MM.1S (cell line): ENCODE results near the gene CPD.

Source experiments
- DNase-seq: peaks from one replicate; pipeline ENCODE4 v3.0.0-alpha.2; 2015
- H2AFZ ChIP-seq: fragments of 300-600 bp; sonication (generic); 2 replicates; pipeline ENCODE4 v1.6.0; 2016; ENCODE audit warnings: antibody characterized with exemption, low read length
- H3F3A ChIP-seq: fragments of 300-600 bp; sonication (generic); 2 replicates; pipeline ENCODE4 v1.6.1; 2016; ENCODE audit warnings: mild to moderate bottlenecking, antibody characterized with exemption, low read length, moderate library complexity, mixed read lengths; ENCODE audit not compliant: insufficient read depth
- H3K27ac ChIP-seq: fragments of 300-600 bp; sonication (generic); 2 replicates; pipeline ENCODE4 v1.5.1; 2016; ENCODE audit warnings: mild to moderate bottlenecking, low read length
- H3K27me3 ChIP-seq: fragments of 300-600 bp; sonication (generic); replicated peaks from 2 replicates; pipeline ENCODE4 v1.6.0; 2016; ENCODE audit warnings: low read length; ENCODE audit not compliant: insufficient read depth
- H3K36me3 ChIP-seq: fragments of 300-600 bp; sonication (generic); replicated peaks from 2 replicates; pipeline ENCODE4 v1.6.1; 2016; ENCODE audit warnings: mild to moderate bottlenecking, low read length, mixed read lengths; ENCODE audit not compliant: insufficient read depth
- H3K4me1 ChIP-seq: fragments of 300-600 bp; sonication (generic); 2 replicates; pipeline ENCODE4 v1.6.1; 2016; ENCODE audit warnings: low read length, mixed read lengths
- H3K4me2 ChIP-seq: fragments of 300-600 bp; sonication (generic); 2 replicates; pipeline ENCODE4 v1.6.0; 2016; ENCODE audit warnings: low read depth, low read length
- H3K4me3 ChIP-seq: fragments of 300-600 bp; sonication (generic); 2 replicates; pipeline ENCODE4 v1.5.1; 2016; ENCODE audit warnings: low read length, mixed read lengths
- H3K79me2 ChIP-seq: fragments of 300-600 bp; sonication (generic); 2 replicates; pipeline ENCODE4 v1.6.1; 2016; ENCODE audit warnings: mixed run types, low read length, mixed read lengths
- H3K9ac ChIP-seq: fragments of 300-600 bp; sonication (generic); 2 replicates; pipeline ENCODE4 v1.6.1; 2016; ENCODE audit warnings: low read length, mixed read lengths
- H3K9me2 ChIP-seq: fragments of 300-600 bp; sonication (generic); replicated peaks from 2 replicates; pipeline ENCODE4 v1.6.1; 2016; ENCODE audit warnings: mild to moderate bottlenecking, low read length, mixed read lengths; ENCODE audit not compliant: insufficient read depth
- H3K9me3 ChIP-seq: fragments of 300-600 bp; sonication (generic); replicated peaks from 2 replicates; pipeline ENCODE4 v1.6.1; 2016; ENCODE audit warnings: mild to moderate bottlenecking, low read length, mixed read lengths; ENCODE audit not compliant: insufficient read depth
- H4K20me1 ChIP-seq: fragments of 300-600 bp; sonication (generic); 2 replicates; pipeline ENCODE4 v1.6.1; 2016; ENCODE audit warnings: mild to moderate bottlenecking, low read length, moderate library complexity, mixed read lengths; ENCODE audit not compliant: insufficient read depth
- CTCF ChIP-seq: fragments of 300-600 bp; sonication (generic); IDR thresholded peaks from 2 replicates; pipeline ENCODE4 v1.5.1; 2016; ENCODE audit warnings: antibody characterized with exemption, low read length, mixed read lengths
- EZH2 ChIP-seq: fragments of 300-600 bp; sonication (generic); optimal IDR thresholded peaks from 2 replicates; pipeline ENCODE3; 2017; ENCODE audit warnings: low read depth, mild to moderate bottlenecking, antibody characterized with exemption, low read length, mixed read lengths
- EZH2phosphoT487 ChIP-seq: fragments of 300-600 bp; sonication (generic); IDR thresholded peaks from 2 replicates; pipeline ENCODE4 v1.6.1; 2018; ENCODE audit warnings: antibody characterized with exemption, low read length

Gene CPD

DNA sequence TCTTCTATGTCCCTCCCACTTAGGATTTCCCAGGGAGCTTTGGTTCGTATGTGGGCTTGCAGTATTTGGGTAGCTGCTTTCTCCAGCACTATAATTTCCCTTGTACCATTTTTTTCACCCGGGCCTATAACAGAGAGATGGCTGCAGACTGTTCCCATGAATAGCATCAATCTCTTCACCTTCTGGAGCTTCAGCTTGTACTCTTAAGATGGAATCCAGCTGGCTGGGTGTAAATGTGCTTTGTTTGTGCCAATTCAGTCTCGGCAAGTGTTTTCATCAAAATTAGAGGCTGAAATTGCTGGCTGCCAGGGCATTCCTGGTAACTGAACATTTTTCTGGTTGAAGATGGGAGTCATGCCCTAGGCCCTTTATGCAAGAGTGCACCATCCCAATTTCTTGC is 12.2 kb upstream of the CPD start:
- Histone ChIP-seq H3K4me2 (no peak overlapping the region), H3K9me3 (no peaks in the 10 kb centered on the region), H3K4me1 (peaks cover 11% of the 10 kb centered on the region), H2AFZ (no peak overlapping the region), H3F3A (peaks cover 17% of the 10 kb centered on the region), H3K27ac (no peak overlapping the region), H3K36me3 (no peaks in the 10 kb centered on the region), H3K9me2 (no peaks in the 10 kb centered on the region), H3K79me2 (no peaks in the 10 kb centered on the region), H4K20me1 (no peaks in the 10 kb centered on the region), H3K9ac (no peak overlapping the region), H3K27me3 (no peaks in the 10 kb centered on the region), H3K4me3 (no peak overlapping the region)
- DNase-seq: no peak
- no peak for TF ChIP-seq EZH2
- TF ChIP-seq CTCF: no peak

DNA sequence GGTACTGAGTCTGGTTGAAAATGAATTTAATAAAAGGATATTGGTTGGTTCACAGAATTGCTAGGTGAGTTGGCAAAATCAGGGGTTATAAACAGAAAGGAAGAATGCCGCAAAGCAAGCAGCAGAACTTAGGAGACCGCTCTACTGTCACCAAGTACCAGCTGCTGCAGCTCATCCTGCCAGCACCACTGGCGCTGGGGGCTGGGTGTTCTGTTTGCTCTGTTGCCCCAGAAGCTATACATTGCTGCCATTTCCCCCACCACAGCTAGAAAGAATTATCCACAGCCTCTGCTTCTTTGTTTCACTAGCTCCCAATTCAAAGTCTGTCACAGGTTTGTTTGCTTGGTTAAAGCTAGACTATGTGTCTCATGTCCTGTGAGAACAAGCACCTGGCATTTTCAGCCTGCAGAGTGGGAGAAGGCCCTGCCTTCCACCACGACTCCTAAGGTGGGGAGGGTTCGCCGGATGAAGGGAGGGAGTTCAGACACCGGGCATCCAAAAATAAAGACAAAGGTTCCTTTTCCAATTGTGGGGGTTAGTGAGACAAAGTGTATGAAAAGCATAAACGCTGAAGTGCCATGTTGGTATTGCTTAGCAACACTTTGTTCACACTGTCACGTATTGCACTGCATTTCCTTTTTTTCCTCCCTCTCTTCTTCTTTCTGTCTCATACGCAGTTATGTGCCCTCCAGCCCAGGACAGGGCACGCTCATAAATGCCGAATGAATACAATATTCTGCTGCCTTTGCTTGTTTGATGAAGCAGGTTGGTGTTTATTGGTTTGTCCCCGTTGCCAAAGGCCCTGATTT is 9.6 kb upstream of the CPD start:
- H3K9me2 ChIP-seq: no peaks in the 10 kb centered on the region
- H3K4me2 ChIP-seq: no peak overlapping the region
- TF ChIP-seq EZH2 (no peak), EZH2phosphoT487 (no peak), CTCF (no peak)
- H3K4me1 ChIP-seq: peaks cover 2% of the 10 kb centered on the region
- no peaks in the 10 kb centered on the region for H3K79me2 ChIP-seq
- no peaks in the 10 kb centered on the region for H3K27me3 ChIP-seq
- peaks cover 2% of the 10 kb centered on the region for H3F3A ChIP-seq
- H4K20me1 ChIP-seq: no peaks in the 10 kb centered on the region
- no peaks in the 10 kb centered on the region for H3K9me3 ChIP-seq
- DNase-seq: no peak
- no peak overlapping the region for H3K9ac ChIP-seq
- no peak overlapping the region for H3K27ac ChIP-seq
- no peak overlapping the region for H3K4me3 ChIP-seq
- H3K36me3 ChIP-seq: no peaks in the 10 kb centered on the region
- no peak overlapping the region for H2AFZ ChIP-seq

GRCh38 chr17:30369995-30370394 is 8.7 kb upstream of the CPD start:
- H3K9ac ChIP-seq: no peak overlapping the region
- no peak overlapping the region for H2AFZ ChIP-seq
- H3K9me2 ChIP-seq: no peaks in the 10 kb centered on the region
- no peaks in the 10 kb centered on the region for H3K4me1 ChIP-seq
- H4K20me1 ChIP-seq: no peaks in the 10 kb centered on the region
- H3K9me3 ChIP-seq: no peaks in the 10 kb centered on the region
- no peak overlapping the region for H3K4me3 ChIP-seq
- H3K4me2 ChIP-seq: no peak overlapping the region
- no peak for TF ChIP-seq CTCF
- TF ChIP-seq EZH2phosphoT487: no peak
- no peak for TF ChIP-seq EZH2
- H3K27me3 ChIP-seq: no peaks in the 10 kb centered on the region
- no peak overlapping the region for H3K27ac ChIP-seq
- H3F3A ChIP-seq: no peaks in the 10 kb centered on the region
- no peak for DNase-seq
- H3K36me3 ChIP-seq: no peaks in the 10 kb centered on the region
- H3K79me2 ChIP-seq: no peaks in the 10 kb centered on the region
